SH-SY5Y (cell line): ENCODE measurements around the gene ARVCF.

Source experiments
- GATA2 ChIP-seq: IDR thresholded peaks from 2 replicates; pipeline ENCODE4 v1.6.1; 2011; ENCODE audit warnings: mild to moderate bottlenecking, low read depth, low read length
- GATA3 ChIP-seq: IDR thresholded peaks from 2 replicates; pipeline ENCODE4 v1.6.1; 2011; ENCODE audit warnings: low read depth, mild to moderate bottlenecking, low read length, moderate library complexity

DNA sequence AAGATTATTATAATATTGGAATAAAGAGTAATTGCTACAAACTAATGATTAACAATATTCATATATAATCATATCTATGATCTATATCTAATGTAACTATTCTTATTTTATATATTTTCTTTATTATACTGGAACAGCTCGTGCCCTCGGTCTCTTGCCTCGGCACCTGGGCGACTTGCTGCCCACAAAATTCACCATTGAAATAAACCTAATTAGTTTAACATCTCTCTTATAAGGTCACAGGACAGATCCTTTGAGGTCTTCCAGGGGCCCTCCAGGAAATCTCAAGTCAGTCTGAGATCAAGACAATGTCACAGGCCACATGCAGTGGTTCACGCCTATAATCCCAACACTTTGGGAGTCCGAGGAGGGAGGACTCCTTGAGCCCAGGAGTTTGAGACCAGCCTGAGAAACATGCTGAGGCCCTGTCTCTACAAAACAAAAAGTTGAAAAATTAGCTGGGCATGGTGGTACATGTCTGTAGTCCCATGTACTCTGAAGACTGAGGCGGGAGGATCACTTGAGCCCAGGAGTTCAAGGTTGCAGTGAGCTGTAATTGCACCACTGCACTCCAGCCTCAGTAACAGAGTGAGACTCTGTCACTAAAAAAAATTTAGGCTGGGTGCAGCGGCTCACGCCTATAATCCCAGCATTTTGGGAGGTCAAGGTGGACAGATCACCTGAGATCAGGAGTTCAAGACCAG, 68.4 kb downstream of the ARVCF start:
- TF ChIP-seq GATA2 (no peak), GATA3 (no peak)
